Hair follicle dermal papilla cell (primary cell): ENCODE results near the gene RAB1B. TPM values are rescaled to one million over a fixed set of nuclear protein-coding genes. Genes with fewer than 3 reads are reported as not detected.

Experiments
- total RNA-seq: library from RNA; depleted of rRNA; stranded (reverse); fragments of >200 nt; gene quantifications from 2 replicates; pipeline ENCODE4 v1.2.3, GENCODE V29; 2012

Gene RAB1B
- 98.2 and 118 TPM in 2 replicates for total RNA-seq

DNA sequence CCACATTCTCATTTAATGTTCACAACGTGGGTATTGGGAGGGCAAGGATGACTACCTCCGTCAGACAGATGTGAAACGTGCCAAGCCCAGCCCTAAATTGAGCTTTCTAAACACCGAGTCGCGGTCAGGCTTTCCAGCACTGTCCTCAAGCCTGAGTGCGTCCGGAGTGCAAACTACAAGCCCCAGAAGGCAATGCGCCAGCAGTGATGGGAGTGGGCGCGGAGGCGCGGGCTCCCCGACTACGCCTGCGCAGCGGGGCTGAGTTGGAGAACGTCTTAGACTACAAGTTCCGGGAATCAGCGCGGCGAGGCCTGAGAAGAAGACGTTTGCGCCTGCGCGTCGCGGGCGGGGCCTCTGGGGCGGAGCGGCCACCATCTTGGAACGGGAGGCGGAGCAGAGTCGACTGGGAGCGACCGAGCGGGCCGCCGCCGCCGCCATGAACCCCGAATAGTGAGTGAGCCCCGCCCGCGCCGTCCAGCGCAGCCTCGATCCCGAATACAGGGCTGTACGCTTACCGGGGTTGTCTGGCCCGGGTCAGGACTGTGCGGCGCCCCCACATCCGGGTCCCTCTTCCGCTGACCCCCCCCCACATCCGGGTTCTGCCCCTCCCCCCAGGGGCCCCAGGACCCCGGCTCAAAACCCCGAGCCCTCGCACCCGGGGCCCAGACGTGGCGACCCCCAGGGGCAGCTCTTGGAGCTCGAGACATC, at the start of gene RAB1B:
Gene RAB1B (plus strand): TSS at position 396 of the 708 bp plus-strand sequence. CDS start 41 bp downstream, at position 437.

DNA sequence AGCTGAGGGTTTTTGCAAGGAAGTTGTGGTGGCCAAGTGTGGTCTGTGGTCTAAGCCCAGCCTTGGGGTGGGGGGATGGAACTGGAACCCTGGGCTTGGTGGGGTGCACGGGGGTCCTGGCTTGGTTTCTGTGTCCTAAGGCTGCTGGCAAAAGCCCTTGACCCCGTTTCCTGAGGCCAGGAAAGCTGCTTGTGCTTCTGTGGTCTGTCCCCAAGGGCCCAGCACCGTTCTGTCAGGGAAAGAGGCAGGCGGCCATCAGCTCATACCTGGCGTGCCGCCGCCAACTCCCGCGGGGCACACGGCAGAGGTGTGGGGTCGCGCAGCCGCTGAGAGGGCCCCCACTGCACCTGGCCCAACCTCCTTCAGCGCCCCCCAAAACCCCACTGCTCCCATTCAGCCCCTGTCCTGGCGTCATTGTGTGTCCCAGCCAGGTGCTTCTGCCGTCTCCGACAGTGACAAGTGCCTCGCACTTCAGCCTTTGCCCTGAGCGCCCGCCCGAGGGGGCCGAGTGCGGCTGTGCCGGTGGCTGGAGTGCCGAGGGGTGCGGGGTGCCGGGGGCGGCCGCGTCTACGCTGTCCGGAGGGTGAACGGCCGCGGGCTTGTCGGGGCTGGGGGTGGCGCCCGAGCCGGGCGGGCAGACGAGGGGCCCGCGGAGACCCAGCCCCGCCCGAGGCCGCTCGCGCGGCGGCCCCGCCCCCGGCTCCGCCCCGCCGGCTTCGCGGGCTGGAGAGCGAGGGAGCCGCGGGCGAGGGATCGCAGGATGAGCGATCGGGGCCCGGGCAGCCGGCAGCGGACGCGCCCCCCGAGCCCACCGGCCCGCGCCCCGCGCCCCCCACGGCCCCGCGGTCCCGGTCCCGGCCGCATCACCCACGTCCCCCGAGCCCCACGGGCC, 9.3 kb downstream of the RAB1B start, which contains the start of gene CNIH2:
Gene CNIH2 (plus strand): TSS at position 705 of the 892 bp plus-strand sequence. CDS start 282 bp downstream, outside the sequence.

DNA sequence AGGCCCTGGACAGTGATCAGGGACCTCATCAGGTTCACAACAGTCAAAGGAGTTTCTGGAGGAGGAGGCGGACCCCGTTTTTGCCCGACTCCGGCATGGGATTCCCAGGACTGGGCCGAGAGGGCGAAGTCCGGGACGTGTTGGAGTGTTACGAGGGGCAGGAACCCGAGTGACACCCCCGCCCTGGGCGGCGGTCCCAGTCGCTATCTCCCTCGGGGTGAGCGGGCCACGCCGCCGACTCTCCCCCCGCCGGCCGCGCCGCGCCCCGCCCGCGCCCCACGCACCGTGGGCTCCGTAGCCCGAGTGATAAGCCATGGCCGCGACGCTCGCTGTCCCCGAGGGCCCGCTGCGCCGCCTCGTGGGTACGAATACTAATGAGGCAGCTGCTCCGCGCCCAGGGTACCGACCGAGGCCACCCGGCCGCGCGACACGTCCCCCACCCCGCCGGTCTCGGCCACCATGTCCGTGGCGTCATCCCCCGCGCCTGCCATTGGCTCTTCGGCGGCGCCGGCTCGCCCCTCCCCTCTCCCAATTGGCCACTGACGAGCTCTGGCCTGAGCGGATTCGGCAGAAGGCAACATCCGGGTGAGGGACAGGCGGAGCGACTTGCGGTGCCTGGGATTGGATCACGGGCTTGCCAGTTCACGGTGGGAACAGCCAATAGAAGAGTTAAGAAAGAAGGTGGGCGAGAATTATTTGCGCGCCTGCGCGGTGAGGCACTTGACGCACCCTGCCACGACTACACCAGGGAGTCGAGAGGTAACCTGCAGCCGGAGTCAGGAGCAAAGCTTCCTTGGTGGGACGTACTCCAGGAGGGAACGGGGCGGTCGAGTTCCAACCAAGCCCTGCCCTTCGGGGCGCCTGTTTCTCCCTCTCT, 20.5 kb downstream of the RAB1B start, which contains the start of gene YIF1A:
Gene YIF1A (minus strand): TSS at position 473 of the 877 bp plus-strand sequence. CDS start 158 bp downstream, at position 315.

DNA sequence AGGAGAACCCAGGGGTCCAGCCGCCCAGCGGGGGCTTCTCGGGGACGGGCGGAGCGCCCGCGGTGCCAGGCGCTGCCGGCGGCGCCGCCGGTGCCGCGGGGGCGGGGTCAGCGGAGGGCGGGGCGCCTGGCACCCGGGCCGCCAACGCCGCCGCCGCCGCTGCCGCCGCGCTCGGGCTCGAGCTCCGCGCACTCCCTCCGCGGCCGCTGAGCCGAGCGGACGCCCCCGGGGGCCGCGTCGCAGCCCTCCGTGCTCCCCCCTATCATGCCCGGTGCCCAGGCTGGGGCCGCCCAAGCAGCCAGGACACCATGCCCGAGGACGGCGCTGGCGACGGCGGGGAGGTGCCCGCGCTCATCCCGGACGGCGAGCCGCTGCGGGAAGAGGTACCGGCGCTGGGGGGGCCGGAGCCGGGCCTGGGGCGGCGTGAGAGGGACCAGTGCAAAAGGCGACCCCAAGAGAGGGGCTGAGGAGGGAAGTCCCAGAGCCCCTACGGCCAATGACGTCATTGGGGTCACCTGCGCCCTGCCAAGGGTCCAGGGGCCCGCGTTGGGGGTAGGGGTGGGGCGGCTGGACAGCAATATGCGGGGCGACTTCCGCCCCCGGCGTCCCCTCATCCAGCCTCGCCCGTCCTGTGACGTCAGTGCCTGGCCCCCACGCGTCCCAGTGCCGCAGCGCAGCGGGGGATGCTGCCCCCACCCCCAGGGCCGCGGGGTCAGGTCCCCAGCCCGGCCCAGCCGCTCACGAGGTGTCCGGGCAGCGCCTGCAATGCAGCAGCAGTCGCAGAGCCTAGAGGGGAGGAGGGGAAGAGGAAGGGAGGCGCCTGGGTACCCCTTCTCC, 23.5 kb downstream of the RAB1B start, which contains the start of gene TMEM151A:
Gene TMEM151A (plus strand): TSS at position 189 of the 837 bp plus-strand sequence. CDS start 120 bp downstream, at position 309.

DNA sequence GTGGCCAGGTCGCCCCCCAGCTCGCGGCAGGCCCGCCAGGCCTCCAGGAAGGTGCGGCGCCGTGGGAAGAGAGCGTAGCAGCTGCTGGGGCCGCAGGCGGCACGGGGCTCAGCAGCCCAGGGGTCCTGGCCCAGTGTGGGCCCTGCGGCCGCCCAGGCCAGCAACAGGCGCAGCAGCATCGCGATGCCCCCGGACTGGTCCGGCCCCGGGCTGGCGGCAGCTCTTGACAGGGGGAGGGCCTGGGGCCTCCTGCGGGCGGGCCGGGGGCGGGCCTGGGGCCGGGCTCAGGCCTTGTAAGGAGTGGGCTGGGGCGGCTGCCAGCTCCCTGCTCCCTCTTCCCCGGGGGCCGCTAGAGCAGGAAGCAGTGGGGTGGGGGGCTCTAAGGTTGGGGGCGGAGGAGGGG, 48.4 kb downstream of the RAB1B start, which contains the start of gene CD248:
Gene CD248 (minus strand): TSS at position 196 of the 403 bp plus-strand sequence. CDS start 17 bp downstream, at position 179.

Other genes starting within 250 kb of the RAB1B start
- not detected in 2 replicates for gene CATSPER1, start 242.2 kb upstream of the RAB1B start, total RNA-seq
- gene GAL3ST3, start 219.5 kb upstream of the RAB1B start, total RNA-seq: 0.16 TPM in 1 of 2 replicates, not detected in the other
- gene SF3B2, start 216.3 kb upstream of the RAB1B start, total RNA-seq: 117 and 171 TPM in 2 replicates
- gene PACS1, start 198.4 kb upstream of the RAB1B start, total RNA-seq: 41.7 and 44.0 TPM in 2 replicates
- gene KLC2, start 10.9 kb upstream of the RAB1B start, total RNA-seq: 19.9 and 22.6 TPM in 2 replicates
- 0.16 TPM in 1 of 2 replicates, not detected in the other for gene CNIH2, start 9.5 kb downstream of the RAB1B start, total RNA-seq
- gene YIF1A, start 20.5 kb downstream of the RAB1B start, total RNA-seq: 148 and 155 TPM in 2 replicates
- 0.16 and 0.24 TPM in 2 replicates for gene TMEM151A, start 23.3 kb downstream of the RAB1B start, total RNA-seq
- gene CD248, start 48.4 kb downstream of the RAB1B start, total RNA-seq: 172 and 174 TPM in 2 replicates
- 32.3 and 32.9 TPM in 2 replicates for gene RIN1, start 67.8 kb downstream of the RAB1B start, total RNA-seq
- 35.4 and 40.2 TPM in 2 replicates for gene BRMS1, start 76.5 kb downstream of the RAB1B start, total RNA-seq
- 28.3 and 29.0 TPM in 2 replicates for gene B4GAT1, start 79.0 kb downstream of the RAB1B start, total RNA-seq
- gene SLC29A2, start 103.1 kb downstream of the RAB1B start, total RNA-seq: 0.24 and 0.81 TPM in 2 replicates
- under 0.01 TPM in 1 of 2 replicates, not detected in the other for gene NPAS4, start 152.4 kb downstream of the RAB1B start, total RNA-seq
- 19.0 and 24.8 TPM in 2 replicates for gene MRPL11, start 170.2 kb downstream of the RAB1B start, total RNA-seq
- 21.5 and 23.9 TPM in 2 replicates for gene PELI3, start 198.3 kb downstream of the RAB1B start, total RNA-seq
- gene DPP3, start 211.8 kb downstream of the RAB1B start, total RNA-seq: 38.9 and 43.0 TPM in 2 replicates
- gene BBS1, start 242.0 kb downstream of the RAB1B start, total RNA-seq: 30.4 and 43.0 TPM in 2 replicates